Left ventricle myocardium inferior (tissue), 1 donor: ENCODE measurements around the gene IFT122. TPM values are rescaled to one million over a fixed set of nuclear protein-coding genes. Genes with fewer than 3 reads are reported as not detected.

Source experiments
- DNase-seq: peaks from one replicate; pipeline ENCODE4 v3.0.0-alpha.2; 2020
- H3K27ac ChIP-seq: fragments of 200-600 bp; replicated peaks from 2 replicates; pipeline ENCODE4 v1.8.0; 2021
- H3K27me3 ChIP-seq: fragments of 200-600 bp; 2 replicates; pipeline ENCODE4 v1.8.0; 2021; ENCODE audit warnings: low read depth
- H3K36me3 ChIP-seq: fragments of 200-600 bp; 2 replicates; pipeline ENCODE4 v1.8.0; 2021
- H3K4me1 ChIP-seq: fragments of 200-600 bp; 2 replicates; pipeline ENCODE4 v1.8.0; 2021
- H3K4me3 ChIP-seq: fragments of 200-600 bp; 2 replicates; pipeline ENCODE4 v1.8.0; 2021; ENCODE audit warnings: mild to moderate bottlenecking, moderate library complexity
- H3K9me3 ChIP-seq: fragments of 200-600 bp; replicated peaks from 2 replicates; pipeline ENCODE4 v1.8.0; 2021
- intact Hi-C: fragments of 100-400 bp; cut with micrococcal nuclease; formaldehyde crosslinking; loops from one replicate; pipeline ENCODE4 v1.11.0; 2022
- total RNA-seq: library from RNA; stranded (reverse); fragmentation: NEBNext Ultra II Directional; extraction: Animal tissue kit (Norgen Biotek cat#: 25700); gene quantifications from one replicate; pipeline ENCODE4 v1.2.1, GENCODE V29; 2021
- TF ChIP-seq, protein P1 (sequence below): fragments of 200-600 bp; IDR thresholded peaks from 2 replicates; pipeline ENCODE4 v1.8.0; 2021; ENCODE audit warnings: antibody characterized with exemption, mild to moderate bottlenecking, borderline replicate concordance
- donor health status: DM: no; HTN: yes; CAD: no; lungs with severe emphysema.

Gene IFT122
- total RNA-seq, 1 donor from 2014 or later: 16.5 TPM

DNA sequence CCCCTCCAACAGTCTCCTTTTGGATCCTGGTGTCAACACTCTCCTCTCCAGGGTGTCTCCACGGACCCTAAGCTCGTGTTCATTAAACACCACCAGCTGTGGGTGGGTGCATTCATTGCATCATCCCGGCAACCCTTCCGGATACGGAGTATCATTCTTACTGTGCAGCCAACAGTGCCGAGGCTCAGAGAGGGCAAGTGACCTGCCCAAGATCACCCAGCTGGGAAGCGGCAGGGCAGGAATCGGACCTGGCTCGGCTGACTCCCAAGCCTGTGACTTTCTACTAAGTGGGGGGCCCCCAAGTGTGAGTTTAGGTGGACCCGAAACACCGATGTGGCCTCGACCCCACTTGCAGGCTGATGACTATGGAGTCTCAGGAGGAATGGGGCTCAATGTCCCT lies 123.3 kb downstream of the IFT122 start:
- no peaks in the 10 kb centered on the region for H3K27me3 ChIP-seq
- H3K4me1 ChIP-seq: peaks cover 100% of the 10 kb centered on the region
- no peak for DNase-seq
- TF ChIP-seq, protein P1, sequence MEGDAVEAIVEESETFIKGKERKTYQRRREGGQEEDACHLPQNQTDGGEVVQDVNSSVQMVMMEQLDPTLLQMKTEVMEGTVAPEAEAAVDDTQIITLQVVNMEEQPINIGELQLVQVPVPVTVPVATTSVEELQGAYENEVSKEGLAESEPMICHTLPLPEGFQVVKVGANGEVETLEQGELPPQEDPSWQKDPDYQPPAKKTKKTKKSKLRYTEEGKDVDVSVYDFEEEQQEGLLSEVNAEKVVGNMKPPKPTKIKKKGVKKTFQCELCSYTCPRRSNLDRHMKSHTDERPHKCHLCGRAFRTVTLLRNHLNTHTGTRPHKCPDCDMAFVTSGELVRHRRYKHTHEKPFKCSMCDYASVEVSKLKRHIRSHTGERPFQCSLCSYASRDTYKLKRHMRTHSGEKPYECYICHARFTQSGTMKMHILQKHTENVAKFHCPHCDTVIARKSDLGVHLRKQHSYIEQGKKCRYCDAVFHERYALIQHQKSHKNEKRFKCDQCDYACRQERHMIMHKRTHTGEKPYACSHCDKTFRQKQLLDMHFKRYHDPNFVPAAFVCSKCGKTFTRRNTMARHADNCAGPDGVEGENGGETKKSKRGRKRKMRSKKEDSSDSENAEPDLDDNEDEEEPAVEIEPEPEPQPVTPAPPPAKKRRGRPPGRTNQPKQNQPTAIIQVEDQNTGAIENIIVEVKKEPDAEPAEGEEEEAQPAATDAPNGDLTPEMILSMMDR: no peak
- H3K36me3 ChIP-seq: peaks cover 77% of the 10 kb centered on the region
- H3K9me3 ChIP-seq: no peaks in the 10 kb centered on the region
- intact Hi-C loops: no loop called here
- no peak overlapping the region for H3K4me3 ChIP-seq
- H3K27ac ChIP-seq: peak overlapping the region; percentile 93

DNA sequence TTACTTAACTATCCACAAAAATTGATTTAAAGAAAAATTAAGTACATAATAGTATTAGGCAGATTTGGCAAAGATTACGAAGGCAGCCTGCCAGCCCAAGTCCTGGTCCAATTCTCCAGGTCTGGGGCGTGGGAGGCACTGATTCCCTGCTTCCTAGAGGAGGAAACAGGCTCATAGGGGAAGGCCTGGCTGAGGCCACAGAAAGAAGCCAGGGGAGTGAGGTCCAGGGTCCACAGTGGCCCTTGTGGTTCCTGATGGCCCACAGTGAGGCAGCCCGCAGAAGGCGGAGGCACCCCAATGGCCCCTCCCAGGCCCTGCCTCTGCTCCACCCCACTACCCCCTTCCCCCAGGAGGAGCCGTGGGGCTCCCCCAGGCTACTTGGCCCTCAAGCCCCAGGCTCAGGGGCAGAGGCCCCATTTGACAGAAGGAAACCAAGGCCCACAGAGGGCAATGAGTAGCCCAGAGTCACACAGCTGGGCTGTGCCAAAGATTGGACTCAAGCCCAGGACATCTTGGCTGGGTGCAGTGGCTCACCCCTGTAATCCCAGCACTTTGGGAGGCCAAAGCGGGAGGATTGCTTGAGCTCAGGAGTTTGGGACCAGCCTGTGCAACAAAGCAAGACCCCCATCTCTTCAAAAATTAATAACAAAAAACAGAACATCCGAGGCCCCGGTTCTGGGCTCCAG lies 124.0 kb downstream of the IFT122 start:
- Histone ChIP-seq H3K36me3 (peaks cover 79% of the 10 kb centered on the region), H3K4me3 (no peak overlapping the region), H3K27me3 (no peaks in the 10 kb centered on the region), H3K27ac (peak overlapping the region; percentile 93), H3K4me1 (peaks cover 93% of the 10 kb centered on the region), H3K9me3 (no peaks in the 10 kb centered on the region)
- DNase-seq: no peak
- TF ChIP-seq, protein P1: no peak
- intact Hi-C loops: no loop called here

DNA sequence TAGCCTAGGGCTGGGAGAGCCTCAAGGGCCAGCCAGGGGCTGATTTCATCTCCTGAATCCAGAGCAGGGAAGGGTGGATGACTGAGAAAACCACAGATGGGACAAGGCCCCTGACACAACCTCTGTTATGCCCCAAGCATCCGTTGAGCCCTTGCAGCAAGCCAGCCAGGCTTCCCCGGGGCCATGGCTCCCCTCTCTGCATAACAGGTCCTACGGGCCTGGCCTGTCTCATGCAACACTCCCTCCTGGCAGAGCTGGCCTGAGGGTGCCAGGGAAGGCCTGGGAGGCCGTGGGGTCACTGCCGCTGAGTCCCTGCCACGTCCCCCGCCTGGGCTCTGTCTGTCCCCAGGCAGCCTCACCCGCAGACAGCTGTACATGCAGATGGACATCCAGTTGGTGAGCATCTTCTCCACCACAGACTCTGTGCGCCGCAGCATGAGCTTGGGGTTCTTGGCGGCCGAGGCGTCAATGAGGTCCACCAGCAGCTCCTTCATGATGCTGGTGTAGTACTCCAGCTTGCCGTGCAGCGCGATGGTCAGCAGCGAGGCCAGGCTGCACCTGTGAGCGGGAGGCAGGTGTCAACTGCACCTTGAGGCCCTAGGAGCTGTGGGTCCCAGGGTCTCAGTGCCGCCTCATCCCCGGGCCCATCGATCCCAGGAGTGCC lies 125.1 kb downstream of the IFT122 start:
- intact Hi-C loops: no loop called here
- no peak for DNase-seq
- Histone ChIP-seq H3K27ac (peak overlapping the region; percentile 93), H3K4me3 (no peak overlapping the region), H3K36me3 (peaks cover 79% of the 10 kb centered on the region), H3K9me3 (no peaks in the 10 kb centered on the region), H3K27me3 (no peaks in the 10 kb centered on the region), H3K4me1 (peaks cover 82% of the 10 kb centered on the region)
- TF ChIP-seq, protein P1: no peak

DNA sequence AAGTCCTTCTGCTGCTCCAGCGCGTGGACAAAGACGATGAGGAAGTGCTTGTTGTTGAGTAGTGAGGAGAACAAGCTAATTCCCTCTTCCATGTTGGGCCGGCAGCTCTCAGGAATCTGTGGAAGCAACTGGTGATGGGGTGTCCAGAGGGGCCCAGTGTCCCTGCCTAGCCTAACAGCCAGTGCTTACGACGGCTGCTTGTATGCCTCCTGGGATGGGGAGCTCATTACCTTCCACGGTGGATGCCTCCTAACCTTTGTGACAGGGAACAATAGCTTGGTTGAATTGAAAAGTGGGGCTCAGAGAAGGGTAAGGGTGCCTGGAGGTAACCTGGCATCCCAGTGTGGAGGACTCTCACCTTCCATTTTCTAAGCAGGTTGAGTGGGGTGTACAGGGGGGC lies 125.9 kb downstream of the IFT122 start:
- Histone ChIP-seq H3K4me1 (peaks cover 74% of the 10 kb centered on the region), H3K36me3 (peaks cover 85% of the 10 kb centered on the region), H3K27me3 (no peaks in the 10 kb centered on the region), H3K4me3 (no peak overlapping the region), H3K27ac (peak overlapping the region; percentile 93), H3K9me3 (no peaks in the 10 kb centered on the region)
- DNase-seq: no peak
- intact Hi-C loops: no loop called here
- TF ChIP-seq, protein P1: no peak

DNA sequence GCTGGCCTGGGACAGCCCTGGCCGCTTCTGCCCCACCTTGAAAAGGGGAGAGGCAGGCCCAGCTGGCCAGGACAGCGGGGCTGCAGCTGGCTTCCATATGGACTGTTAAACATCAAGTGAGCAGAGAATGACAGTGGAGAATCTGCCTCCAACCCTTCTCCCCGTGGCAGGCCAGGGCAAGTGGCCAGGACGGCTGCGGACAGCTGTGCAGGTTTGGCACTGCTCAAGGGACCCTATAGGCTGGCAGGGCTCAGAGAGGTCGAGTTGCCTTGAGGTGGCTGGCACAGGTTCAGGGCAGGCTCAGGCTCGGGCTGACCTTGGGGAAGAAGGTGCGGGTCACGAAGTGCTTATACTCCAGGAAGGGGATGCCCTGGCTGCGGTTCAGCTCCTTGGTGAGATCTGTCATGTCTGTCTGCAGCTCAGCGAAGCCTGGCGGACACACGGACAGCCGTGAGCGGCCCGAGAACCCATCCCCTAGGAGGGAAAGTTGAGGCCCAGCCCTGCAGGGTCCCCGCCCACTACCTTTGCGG lies 127.2 kb downstream of the IFT122 start:
- H3K4me3 ChIP-seq: no peak overlapping the region
- intact Hi-C loops: no loop called here
- H3K36me3 ChIP-seq: peaks cover 93% of the 10 kb centered on the region
- H3K27me3 ChIP-seq: no peaks in the 10 kb centered on the region
- TF ChIP-seq, protein P1: no peak
- peak overlapping the region; percentile 93 for H3K27ac ChIP-seq
- no peaks in the 10 kb centered on the region for H3K9me3 ChIP-seq
- peak; percentile 56 for DNase-seq
- H3K4me1 ChIP-seq: peaks cover 61% of the 10 kb centered on the region
